ENCODE results near the gene SH3BGRL2.
"Not testable (repeated sequence)": the region's sequence is repeated elsewhere in the genome, so short reads cannot be mapped to it uniquely, and the experiment has no call there.

Gene SH3BGRL2

GRCh38 chr6:79657238-79657637 is 26.1 kb downstream of the SH3BGRL2 start:
- H3K4me3 ChIP-seq (ENCODE audit: low read length): no peak overlapping the region
- H3K36me3 ChIP-seq (replicated peaks; ENCODE audit: low read depth, low read length): no peaks in the 10 kb centered on the region
- H3K9me3 ChIP-seq (ENCODE audit: insufficient read depth, low read length): no peaks in the 10 kb centered on the region
- H3K9ac ChIP-seq (ENCODE audit: low read length): no peak overlapping the region
- H3K27ac ChIP-seq (ENCODE audit: low read length): no peak overlapping the region
- no peak for TF ChIP-seq CTCF (IDR thresholded peaks at IDR 0.05; ENCODE audit: low read depth, low read length)
- TF ChIP-seq EZH2phosphoT487 (IDR thresholded peaks at IDR 0.05; ENCODE audit: low read depth): no peak
- no peaks in the 10 kb centered on the region for H3K4me1 ChIP-seq (ENCODE audit: low read length)
- H2AFZ ChIP-seq (ENCODE audit: low read depth, low read length): no peak overlapping the region
- no peaks in the 10 kb centered on the region for H3K27me3 ChIP-seq (ENCODE audit: low read depth, low read length)
- no peaks in the 10 kb centered on the region for H3K79me2 ChIP-seq (ENCODE audit: low read length)
- H3K4me2 ChIP-seq (ENCODE audit: low read length): no peak overlapping the region
- H4K20me1 ChIP-seq (ENCODE audit: insufficient read depth, low read length): no peaks in the 10 kb centered on the region

- not testable (repeated sequence) for H3K9ac ChIP-seq (ENCODE audit: low read length); H4K20me1 ChIP-seq (ENCODE audit: insufficient read depth, low read length); H3K9me3 ChIP-seq (ENCODE audit: insufficient read depth, low read length); H3K36me3 ChIP-seq (replicated peaks; ENCODE audit: low read depth, low read length); H3K4me2 ChIP-seq (ENCODE audit: low read length); H3K27me3 ChIP-seq (ENCODE audit: low read depth, low read length); H2AFZ ChIP-seq (ENCODE audit: low read depth, low read length); H3K4me1 ChIP-seq (ENCODE audit: low read length); H3K79me2 ChIP-seq (ENCODE audit: low read length); H3K4me3 ChIP-seq (ENCODE audit: low read length); H3K27ac ChIP-seq (ENCODE audit: low read length)
These were observed 32.5 kb downstream of the SH3BGRL2 start for GRCh38 chr6:79663655-79664054.

- Histone ChIP-seq H2AFZ (ENCODE audit: low read depth, low read length) (no peak overlapping the region; the same call in 1 of the 2 replicates), H3K27ac (ENCODE audit: low read length) (no peak overlapping the region), H4K20me1 (ENCODE audit: insufficient read depth, low read length) (no peaks in the 10 kb centered on the region), H3K9me3 (ENCODE audit: insufficient read depth, low read length) (no peaks in the 10 kb centered on the region), H3K4me1 (ENCODE audit: low read length) (no peaks in the 10 kb centered on the region), H3K9ac (ENCODE audit: low read length) (no peak overlapping the region), H3K79me2 (ENCODE audit: low read length) (no peaks in the 10 kb centered on the region), H3K4me2 (ENCODE audit: low read length) (no peak overlapping the region), H3K36me3 (replicated peaks; ENCODE audit: low read depth, low read length) (no peaks in the 10 kb centered on the region), H3K4me3 (ENCODE audit: low read length) (no peak overlapping the region), H3K27me3 (ENCODE audit: low read depth, low read length) (no peaks in the 10 kb centered on the region)
- TF ChIP-seq EZH2phosphoT487 (IDR thresholded peaks at IDR 0.05; ENCODE audit: low read depth) (no peak), CTCF (IDR thresholded peaks at IDR 0.05; ENCODE audit: low read depth, low read length) (no peak)
These were observed 34.8 kb downstream of the SH3BGRL2 start for GRCh38 chr6:79665725-79666551.

- H3K36me3 ChIP-seq (replicated peaks; ENCODE audit: low read depth, low read length): no peaks in the 10 kb centered on the region
- no peaks in the 10 kb centered on the region for H3K79me2 ChIP-seq (ENCODE audit: low read length)
- H3K9me3 ChIP-seq (ENCODE audit: insufficient read depth, low read length): no peaks in the 10 kb centered on the region
- TF ChIP-seq CTCF (IDR thresholded peaks at IDR 0.05; ENCODE audit: low read depth, low read length) (no peak), EZH2phosphoT487 (IDR thresholded peaks at IDR 0.05; ENCODE audit: low read depth) (no peak)
- no peaks in the 10 kb centered on the region for H3K4me1 ChIP-seq (ENCODE audit: low read length)
- H3K9ac ChIP-seq (ENCODE audit: low read length): no peak overlapping the region
- H4K20me1 ChIP-seq (ENCODE audit: insufficient read depth, low read length): no peaks in the 10 kb centered on the region
- H3K27ac ChIP-seq (ENCODE audit: low read length): no peak overlapping the region
- no peak overlapping the region for H2AFZ ChIP-seq (ENCODE audit: low read depth, low read length)
- no peak overlapping the region for H3K4me3 ChIP-seq (ENCODE audit: low read length)
- H3K27me3 ChIP-seq (ENCODE audit: low read depth, low read length): no peaks in the 10 kb centered on the region
- H3K4me2 ChIP-seq (ENCODE audit: low read length): no peak overlapping the region
These were observed 35.5 kb downstream of the SH3BGRL2 start for GRCh38 chr6:79666634-79667033.

Measured in OCI-LY3 (cell line).